ENCODE results near the gene KMT2D.

KMT2D gene

GRCh38 chr12:49025463-49025862 is 35.1 kb downstream of the KMT2D start:
- no peak for DNase-seq (ENCODE audit: low read depth)
- H3K4me3 ChIP-seq (ENCODE audit: low read depth, low read length), result no peak overlapping the region

DNA sequence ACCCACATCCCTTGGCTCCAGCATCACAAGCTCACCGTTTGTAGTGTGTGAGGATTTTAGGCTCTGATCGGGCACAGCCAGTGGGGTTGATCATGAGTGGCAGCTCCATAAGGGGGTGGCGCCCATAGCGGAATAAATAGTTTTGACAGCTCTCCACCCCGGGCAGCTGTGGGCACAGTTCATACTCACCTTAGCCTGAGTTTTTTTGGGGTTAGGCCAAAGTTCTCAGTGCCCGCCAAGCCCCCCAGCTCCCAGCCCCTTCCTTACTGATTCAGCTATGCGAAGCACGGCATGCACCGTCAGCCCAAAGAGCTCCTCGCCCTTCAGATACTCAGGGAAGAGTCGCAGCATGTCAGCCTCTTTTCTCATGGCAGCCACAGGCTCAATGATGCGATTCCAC is 36.1 kb downstream of the KMT2D start:
- no peak overlapping the region for H3K4me3 ChIP-seq (ENCODE audit: low read depth, low read length)
- DNase-seq (ENCODE audit: low read depth), result no peak

DNA sequence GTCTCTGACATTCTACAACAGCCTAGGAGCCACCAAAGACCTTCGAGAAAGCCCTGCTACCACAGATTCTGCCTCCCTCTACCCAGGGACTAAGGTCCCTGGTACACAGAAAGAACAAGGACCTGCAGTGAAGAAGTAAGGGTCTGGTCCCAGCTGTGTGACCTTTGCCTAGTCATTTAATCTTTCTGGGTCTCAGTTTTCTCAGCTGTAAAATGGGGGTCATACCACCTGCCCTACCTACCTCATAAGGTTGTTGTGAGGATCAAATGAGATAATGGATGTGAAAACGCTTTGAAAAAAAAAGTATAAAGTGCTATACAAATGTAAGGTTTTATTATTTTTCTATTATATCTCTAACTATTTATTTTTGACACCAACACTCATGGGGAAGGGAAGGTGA is 36.8 kb downstream of the KMT2D start:
- H3K4me3 ChIP-seq (ENCODE audit: low read depth, low read length), result no peak overlapping the region

GRCh38 chr12:49022558-49023178 is 37.9 kb downstream of the KMT2D start:
- DNase-seq (ENCODE audit: low read depth), result no peak
- no peak overlapping the region for H3K4me3 ChIP-seq (ENCODE audit: low read depth, low read length)

More for the DNA sequence above, 36.8 kb downstream of the KMT2D start:
- no peak for DNase-seq (ENCODE audit: low read depth)

GRCh38 chr12:49021292-49021915 is 39.2 kb downstream of the KMT2D start:
- DNase-seq (ENCODE audit: low read depth), result no peak
- H3K4me3 ChIP-seq (ENCODE audit: low read depth, low read length), result no peak overlapping the region

GRCh38 chr12:49020441-49020840 is 40.2 kb downstream of the KMT2D start:
- H3K4me3 ChIP-seq (ENCODE audit: low read depth, low read length), result no peak overlapping the region
- no peak for DNase-seq (ENCODE audit: low read depth)

DNA sequence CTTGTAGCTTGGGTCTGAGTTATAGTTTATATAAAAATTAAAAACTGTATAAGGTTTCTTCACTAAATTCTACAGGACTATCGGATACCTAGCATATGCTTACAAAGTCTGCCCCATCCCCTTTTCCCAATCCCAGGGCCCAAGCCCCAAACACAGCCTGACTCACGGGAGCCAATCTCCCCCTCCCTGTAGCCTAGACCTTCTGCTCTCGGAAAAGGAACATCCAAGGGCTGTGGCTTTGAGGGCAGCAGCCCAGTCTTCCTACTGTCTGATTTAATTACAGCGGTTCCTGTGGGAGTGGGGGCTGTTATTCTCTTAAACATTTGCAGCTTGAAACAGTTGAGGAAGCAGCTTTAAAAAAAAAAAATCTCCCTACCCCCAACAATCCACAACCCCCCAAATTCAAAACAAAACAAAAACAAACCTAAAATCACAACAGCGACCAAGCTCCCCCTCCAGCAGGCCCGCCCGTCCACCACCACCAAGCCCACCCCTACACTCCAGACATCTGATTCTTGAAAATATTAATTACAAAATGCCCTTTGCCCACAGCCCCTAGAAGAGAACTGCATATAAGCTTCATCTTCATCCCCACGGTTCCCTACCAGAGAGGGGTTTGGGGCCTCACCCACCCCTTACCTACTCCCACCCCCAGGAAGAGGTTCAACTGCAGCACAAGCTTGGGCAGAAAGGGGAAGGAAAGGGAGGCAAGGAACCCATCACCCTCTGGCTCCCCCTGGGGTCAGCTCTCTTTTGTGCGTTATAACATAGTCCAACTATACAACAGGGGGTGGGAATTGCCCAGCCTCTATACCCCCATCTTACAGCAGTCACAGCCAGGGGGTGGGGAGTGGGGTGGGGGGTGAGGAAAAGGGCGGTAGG is 40.9 kb downstream of the KMT2D start:
- DNase-seq (ENCODE audit: low read depth), result no peak
- H3K4me3 ChIP-seq (ENCODE audit: low read depth, low read length), result no peak overlapping the region

- DNase-seq (ENCODE audit: low read depth), result no peak
- H3K4me3 ChIP-seq (ENCODE audit: low read depth, low read length), result peak overlapping the region; percentile 76
These were observed 41.5 kb downstream of the KMT2D start for GRCh38 chr12:49019120-49019430.

GRCh38 chr12:49018261-49019119 is 42.1 kb downstream of the KMT2D start, which contains the start of gene PRKAG1:
Gene PRKAG1 (minus strand): TSS chr12:49018776. CDS start chr12:49018740, 36 bp downstream.
- H3K4me3 ChIP-seq (ENCODE audit: low read depth, low read length), result peak within 1 kb of the TSS; percentile 76
- peak; percentile 91 for DNase-seq (ENCODE audit: low read depth)

GRCh38 chr12:49017891-49018260 is 42.7 kb downstream of the KMT2D start:
- DNase-seq (ENCODE audit: low read depth), result no peak
- H3K4me3 ChIP-seq (ENCODE audit: low read depth, low read length), result peak overlapping the region; percentile 76

GRCh38 chr12:49015196-49015595 is 45.4 kb downstream of the KMT2D start:
- no peak for DNase-seq (ENCODE audit: low read depth)
- H3K4me3 ChIP-seq (ENCODE audit: low read depth, low read length), result no peak overlapping the region

- no peak for DNase-seq (ENCODE audit: low read depth)
- no peak overlapping the region for H3K4me3 ChIP-seq (ENCODE audit: low read depth, low read length)
These were observed 46.0 kb downstream of the KMT2D start for GRCh38 chr12:49014547-49014946.

DNA sequence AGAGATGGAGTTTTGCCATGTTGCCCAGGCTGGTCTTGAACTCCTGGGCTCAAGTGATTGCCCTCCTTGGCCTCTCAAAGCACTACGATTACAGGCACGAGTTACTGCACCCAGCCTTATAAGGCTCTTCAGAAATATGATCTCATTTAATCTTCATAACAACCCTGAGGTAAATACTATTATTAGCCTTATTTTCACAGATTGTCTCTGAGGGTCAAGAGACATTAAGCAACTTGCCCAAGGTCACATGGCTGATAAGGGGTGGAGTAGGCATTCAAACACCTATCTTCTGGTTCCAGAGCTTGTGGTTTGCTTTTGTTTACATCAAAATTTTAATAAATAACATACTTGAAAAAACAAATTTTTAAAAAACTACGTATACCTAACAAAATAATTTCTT is 47.2 kb downstream of the KMT2D start:
- no peak for DNase-seq (ENCODE audit: low read depth)
- no peak overlapping the region for H3K4me3 ChIP-seq (ENCODE audit: low read depth, low read length)

DNA sequence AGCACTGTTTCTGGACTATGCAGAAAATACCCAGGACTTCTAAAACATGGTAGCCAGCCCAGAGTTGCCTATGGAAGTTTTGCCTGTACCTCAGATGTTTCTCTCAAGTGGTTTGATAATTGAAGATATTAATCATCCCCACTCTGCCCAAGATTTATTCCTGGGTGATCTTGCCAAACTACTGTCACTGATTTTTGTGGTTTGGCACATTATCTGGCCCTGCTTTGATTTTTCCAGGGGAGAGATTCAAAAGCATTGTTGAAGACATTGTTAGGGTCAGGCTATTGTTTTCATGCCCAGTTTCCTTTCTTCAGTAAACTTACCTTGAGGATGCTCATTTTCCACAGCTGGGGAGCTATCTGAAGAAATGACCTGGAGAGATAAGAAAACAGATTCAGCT is 47.9 kb downstream of the KMT2D start:
- DNase-seq (ENCODE audit: low read depth), result no peak
- H3K4me3 ChIP-seq (ENCODE audit: low read depth, low read length), result no peak overlapping the region

Measured in skeletal muscle cell (primary cell).